GM19025 (cell line): ENCODE measurements around the gene ST7.

ENCODE experiments used
- ATAC-seq: cut with Tn5 transposase; IDR thresholded peaks from one replicate; pipeline ENCODE4 v1.9.1; 2021; ENCODE audit warnings: mild to moderate bottlenecking, low read depth, moderate library complexity; ENCODE audit not compliant: unreplicated experiment

The ST7 gene

DNA sequence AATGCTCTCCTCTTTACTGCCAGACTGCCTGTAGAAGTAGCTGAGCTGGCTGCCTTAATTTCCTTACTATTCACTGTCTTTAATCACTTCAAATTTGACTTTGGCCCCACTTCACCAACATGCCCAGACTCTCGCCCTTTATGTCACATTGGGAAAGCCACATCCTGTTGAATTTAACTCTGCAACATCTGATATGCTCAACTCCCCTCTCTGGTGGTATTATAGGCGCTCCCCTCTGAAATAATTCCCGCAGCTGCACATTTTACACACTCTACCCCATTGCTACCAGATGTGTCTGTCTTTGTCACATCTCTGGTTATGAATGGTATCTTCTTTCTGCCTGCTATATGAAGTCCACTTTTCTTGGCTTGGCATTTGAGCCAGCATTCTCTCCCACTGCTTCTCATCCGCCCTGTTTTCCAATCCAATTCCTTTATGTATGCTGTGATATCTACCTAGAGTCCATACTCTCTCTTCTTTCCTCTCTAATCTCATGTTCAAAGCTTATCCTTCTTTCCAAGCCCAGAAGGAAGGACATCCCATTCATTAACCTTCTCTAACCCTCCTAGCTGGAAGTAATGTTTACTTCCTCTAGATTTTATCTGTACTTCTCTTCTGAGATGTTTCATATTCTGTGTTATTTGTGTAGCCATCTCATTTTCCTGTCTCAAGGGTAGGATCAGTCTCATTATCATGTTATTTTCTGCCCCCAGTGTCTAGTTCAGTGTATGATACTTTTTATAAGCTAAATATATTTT, 134.5 kb downstream of the ST7 start:
- no peak for ATAC-seq

DNA sequence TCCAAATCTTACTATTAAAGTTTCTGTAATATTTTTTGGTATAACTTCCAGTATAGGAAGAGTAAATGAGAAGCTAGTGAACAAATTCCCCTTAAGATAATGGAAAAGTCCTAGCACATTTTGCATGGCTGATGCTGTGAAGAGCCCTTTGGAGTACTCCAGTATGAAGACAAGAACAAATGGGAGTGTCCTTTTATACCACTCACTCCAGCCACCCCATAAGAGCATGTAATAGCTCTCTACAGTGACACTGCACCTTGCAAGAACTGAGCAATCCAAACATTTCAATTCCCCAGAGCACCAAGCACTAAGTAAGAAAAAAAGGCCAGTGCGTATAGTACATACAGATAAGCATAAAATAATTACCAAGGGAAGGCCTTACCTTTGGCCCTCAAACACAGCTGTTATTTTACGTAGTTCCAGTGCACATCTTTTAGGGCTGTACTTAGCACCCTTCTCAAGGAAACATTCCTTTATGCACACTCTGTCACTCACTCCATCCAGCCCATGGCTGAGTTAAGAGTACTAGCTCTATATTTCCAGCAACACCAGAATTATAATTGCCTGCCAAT, 135.4 kb downstream of the ST7 start:
- ATAC-seq, result no peak

DNA sequence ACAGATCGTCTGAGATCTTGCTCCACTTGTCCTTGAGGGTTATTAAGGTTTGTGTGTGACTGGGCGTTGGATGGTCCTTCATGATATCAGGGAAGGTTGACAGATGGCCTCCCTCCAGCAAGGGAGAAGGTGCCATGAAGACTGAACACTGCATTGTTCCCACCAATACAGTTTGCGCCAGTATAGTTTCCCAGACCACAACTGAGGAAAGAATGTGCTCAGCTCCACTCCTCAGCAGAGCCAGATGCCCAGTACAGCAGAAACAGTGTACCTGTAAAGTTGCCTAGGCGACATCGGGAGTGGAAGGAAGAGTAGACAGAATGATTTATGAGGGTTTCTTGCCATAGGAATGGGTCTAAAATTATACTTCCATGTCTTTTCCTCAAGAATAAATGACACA, 137.5 kb downstream of the ST7 start:
- no peak for ATAC-seq

DNA sequence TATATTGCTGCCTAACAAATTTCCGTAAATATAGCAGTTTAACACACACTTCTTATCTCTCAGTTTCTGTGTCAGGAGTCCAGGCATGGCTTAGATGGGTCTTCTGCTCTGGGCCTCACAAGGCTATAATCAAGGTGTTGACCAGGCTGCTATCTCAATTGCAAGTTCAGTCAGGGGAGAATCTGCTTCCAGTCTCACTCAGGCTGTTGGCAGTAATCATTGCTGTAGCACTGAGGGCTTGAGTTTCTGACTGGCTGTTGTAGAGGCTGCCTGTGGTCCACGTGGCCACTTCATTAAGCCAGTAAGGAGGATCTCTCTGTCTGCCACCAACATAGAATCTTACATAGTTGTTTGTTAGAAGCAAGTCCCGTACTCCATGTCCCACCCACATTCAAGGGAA, 138.4 kb downstream of the ST7 start:
- no peak for ATAC-seq

DNA sequence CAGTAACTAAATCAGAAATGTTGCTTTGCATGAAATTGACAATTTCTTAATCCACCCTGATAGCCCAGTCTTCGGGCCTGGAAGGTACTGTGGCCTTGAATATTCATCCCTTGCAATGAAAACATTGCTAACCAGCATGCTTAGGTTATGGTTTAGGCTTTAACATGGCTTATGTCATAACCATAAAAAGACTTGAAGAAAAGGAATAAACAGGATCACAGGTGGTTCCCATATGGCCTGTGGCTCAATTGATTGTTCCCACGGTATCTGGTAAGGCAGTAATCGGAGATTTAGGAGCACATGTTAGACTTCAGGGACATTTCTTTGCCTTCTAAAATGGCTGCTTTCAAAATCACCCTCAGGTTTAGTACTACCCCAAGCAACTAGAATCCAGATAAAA, 139.5 kb downstream of the ST7 start:
- ATAC-seq, result no peak

- no peak for ATAC-seq
These were observed 141.2 kb downstream of the ST7 start for GRCh38 chr7:117094457-117094856.

GRCh38 chr7:117095055-117095454, 141.8 kb downstream of the ST7 start:
- no peak for ATAC-seq

GRCh38 chr7:117096330-117096729, 143.0 kb downstream of the ST7 start:
- ATAC-seq, result no peak

DNA sequence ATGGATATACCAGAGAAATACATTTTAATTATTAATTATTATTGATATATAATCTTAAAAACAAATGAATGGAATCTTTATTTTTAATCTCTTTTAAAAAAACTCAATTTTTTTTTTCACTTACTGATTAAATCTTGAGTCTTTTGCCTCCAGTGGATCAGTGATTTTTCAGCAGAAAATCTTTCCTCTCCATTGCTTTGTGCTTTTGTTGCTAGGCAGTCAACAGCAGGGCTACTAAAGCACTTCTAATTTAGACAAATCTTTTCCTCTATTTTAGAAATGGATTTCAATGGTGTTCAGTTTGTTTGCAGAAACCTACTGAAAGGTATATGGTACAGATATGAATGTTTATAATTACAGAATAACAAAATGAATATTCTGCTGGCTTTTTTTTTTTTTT, 143.6 kb downstream of the ST7 start:
- ATAC-seq, result no peak

DNA sequence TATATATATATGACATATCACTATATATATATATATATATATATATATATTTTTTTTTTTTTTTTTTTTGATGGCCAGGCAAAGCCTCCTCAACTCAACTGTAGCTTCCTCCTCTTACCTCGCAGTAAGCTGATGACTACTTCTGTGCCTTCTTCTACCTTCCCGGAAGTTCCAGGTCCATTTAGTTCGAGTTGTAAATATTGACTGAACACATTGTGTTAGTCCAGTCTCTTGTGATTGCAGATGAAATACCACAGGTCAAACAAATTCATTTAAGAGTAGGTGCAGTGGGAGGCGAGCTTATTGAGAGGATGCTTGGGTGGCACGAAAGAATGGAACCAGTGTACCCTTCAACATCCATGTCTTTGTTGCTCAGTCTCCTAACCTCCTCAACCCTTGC, 144.6 kb downstream of the ST7 start:
- no peak for ATAC-seq

DNA sequence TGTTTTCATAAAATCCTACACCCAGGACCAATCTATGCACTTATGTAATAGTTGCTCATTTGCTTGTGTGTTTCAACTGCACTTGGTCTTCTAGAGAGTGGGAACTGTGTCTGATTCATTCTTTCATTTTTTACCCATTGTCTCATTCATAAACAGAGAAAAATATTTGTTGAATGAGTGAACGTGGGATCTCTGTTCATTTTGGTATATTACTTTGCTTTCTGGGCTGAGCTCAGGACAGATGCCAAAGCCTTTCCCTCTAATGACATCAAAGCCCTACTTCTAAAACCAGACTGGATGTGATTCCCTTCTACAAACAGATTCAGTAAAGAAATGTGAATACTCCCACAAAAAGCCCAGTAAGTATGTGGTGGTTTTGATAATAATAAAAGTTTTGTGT, 145.2 kb downstream of the ST7 start:
- no peak for ATAC-seq

DNA sequence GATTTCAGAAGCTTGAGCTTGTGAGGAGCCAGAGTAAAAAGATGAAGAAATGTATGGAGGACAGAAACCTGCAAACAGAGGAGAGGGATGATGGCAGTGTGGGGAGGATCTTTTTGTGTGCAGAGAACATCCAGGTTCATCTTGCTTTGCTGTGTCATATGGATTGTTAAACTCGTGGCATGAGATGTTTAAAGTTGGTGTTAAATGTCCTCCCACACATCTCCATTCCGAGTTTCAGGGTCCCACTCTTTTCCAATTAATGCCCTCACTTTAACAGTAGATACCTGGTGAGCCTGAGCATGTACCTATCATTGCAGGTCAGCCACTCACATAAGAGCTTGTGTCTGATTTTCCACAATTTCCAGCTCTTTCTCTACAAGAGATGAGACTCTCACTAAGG, 147.7 kb downstream of the ST7 start:
- ATAC-seq, result no peak

DNA sequence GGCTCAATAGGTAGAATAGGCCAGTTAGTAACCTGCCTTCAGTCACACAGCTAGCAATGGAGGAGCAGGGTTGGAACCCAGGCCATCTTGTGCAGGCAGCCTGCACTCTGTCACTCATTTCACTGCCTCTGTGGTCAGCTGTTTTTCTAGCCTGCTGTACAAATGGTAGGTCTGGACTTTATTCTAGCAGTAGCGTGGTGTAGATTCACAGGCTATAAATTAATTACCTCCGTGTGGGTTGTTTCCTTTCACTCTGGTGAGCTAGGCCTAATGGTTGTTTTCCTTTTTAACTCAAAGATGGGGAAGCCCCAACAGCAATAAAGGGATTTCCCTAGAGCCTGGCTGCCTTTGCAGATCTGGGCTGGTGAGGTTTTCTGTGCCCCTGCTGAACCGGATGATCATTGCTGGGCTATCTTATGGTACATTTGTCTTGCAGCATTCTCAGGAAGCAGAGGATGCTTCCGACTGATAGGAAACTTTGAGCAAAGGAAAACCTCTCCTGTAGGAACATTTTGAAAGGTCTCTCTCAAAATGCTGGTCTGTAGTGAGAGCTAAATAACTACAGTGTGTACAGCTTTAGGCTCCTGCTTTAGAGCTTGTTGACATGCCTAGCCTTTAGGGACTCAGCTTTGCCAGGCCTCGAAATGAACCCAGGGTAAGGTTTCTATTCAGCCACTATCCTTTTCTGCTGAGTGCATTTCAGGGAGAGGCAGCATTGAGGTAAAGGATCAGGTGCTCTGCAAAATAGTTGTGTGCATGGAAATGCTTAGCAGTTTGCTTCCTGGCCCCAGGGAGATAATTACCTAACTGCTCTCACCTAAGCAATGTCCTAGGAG, 157.4 kb downstream of the ST7 start:
- peak; percentile 99 for ATAC-seq

GRCh38 chr7:117111535-117111934, 158.2 kb downstream of the ST7 start:
- no peak for ATAC-seq

DNA sequence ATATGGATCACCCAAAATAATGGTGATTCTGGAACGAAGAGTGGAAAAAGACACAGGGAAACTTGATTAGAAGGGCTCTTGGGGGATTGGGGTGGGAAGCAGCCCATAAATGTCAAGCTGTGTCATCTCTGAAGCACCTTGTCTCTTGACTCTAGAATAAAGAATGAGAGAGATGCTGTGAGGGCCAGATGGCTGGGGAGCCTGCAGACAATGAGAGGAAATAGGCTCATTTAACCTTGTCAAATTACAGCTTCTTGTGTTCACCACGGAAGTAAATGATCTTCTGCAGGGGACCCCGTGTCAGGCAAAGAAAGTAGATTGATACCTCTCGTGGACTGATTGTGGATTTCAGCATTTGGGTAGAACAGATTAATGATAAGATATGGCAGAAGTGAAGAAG, 159.3 kb downstream of the ST7 start:
- ATAC-seq, result no peak

GRCh38 chr7:117113871-117114270, 160.6 kb downstream of the ST7 start:
- no peak for ATAC-seq

DNA sequence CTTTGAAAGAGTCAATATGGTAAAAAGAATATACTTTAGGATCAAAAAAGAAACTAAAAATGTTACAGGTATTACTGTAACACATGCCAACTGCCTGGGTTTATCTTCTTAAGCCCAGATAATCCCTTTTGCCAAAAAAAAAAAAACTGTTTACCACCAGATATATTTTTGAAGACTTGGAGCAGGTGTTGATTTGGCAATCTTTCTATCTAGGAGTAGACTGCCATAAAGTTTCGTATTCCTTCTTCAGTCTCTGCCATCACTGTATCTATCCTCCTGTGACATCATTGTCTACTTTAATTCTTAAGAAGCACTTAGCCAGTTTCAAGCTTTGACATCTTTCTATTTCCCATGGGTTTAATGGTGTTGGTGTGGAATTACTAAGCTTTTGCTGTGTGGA, 161.0 kb downstream of the ST7 start:
- ATAC-seq, result no peak

DNA sequence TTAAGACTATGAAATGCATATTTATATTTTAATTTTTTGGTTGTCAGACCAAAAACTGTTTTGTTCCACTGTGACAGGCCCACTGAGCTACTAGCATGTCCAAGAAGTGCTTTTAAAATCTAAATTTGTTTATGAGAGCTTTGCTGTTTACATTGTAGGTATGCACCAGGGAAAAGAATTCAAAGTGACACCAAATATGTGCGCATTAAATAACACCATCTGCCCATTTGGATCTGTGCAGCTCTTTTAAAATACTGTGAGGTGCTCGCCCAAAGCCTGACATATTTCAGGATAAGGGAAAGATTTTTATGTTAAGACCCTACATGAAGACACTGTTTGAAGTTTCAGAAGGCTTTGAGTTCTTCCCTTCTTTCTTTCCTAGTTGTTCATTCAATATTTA, 162.9 kb downstream of the ST7 start:
- ATAC-seq, result no peak

- no peak for ATAC-seq
These were observed 163.9 kb downstream of the ST7 start for GRCh38 chr7:117117172-117117571.

- ATAC-seq, result no peak
These were observed 165.4 kb downstream of the ST7 start for GRCh38 chr7:117118579-117119180.

- ATAC-seq, result no peak
These were observed 166.1 kb downstream of the ST7 start for GRCh38 chr7:117119192-117119924.
